Muscle layer of duodenum (tissue), 2 donors: ENCODE measurements around the gene ZNF614.
"Not testable (repeated sequence)": the region's sequence is repeated elsewhere in the genome, so short reads cannot be mapped to it uniquely, and the experiment has no call there.

ENCODE experiments used
- H3K27ac ChIP-seq: one replicate; pipeline ENCODE4 v1.7.0; 2013; ENCODE audit warnings: mild to moderate bottlenecking, low read length
- H3K27me3 ChIP-seq: one replicate; pipeline ENCODE4 v1.7.0; 2013; ENCODE audit warnings: low read depth, mild to moderate bottlenecking, control low read depth, low read length
- H3K36me3 ChIP-seq, 2 donors: one replicate each; pipeline ENCODE4 v1.7.0; 2013; ENCODE audit warnings: low read length in 2 of 2, control low read depth in 1 of 2, mild to moderate bottlenecking in 1 of 2; ENCODE audit not compliant: insufficient read depth in 2 of 2, control insufficient read depth in 1 of 2
- H3K4me1 ChIP-seq, 2 donors: one replicate each; pipeline ENCODE4 v1.7.0; 2013; ENCODE audit warnings: low read length in 2 of 2, mild to moderate bottlenecking in 2 of 2, control low read depth in 1 of 2, moderate library complexity in 1 of 2; ENCODE audit not compliant: insufficient read depth in 2 of 2, control insufficient read depth in 1 of 2
- H3K4me3 ChIP-seq, 2 donors: one replicate each; pipeline ENCODE4 v1.7.0; 2013; ENCODE audit warnings: low read length in 2 of 2, low read depth in 1 of 2, mild to moderate bottlenecking in 1 of 2
- H3K9me3 ChIP-seq, 2 donors: one replicate each; pipeline ENCODE4 v1.7.0; 2013; ENCODE audit warnings: low read length in 2 of 2, control low read depth in 1 of 2, mild to moderate bottlenecking in 1 of 2; ENCODE audit not compliant: control insufficient read depth in 1 of 2
- donor health status: healthy.

ZNF614 gene

DNA sequence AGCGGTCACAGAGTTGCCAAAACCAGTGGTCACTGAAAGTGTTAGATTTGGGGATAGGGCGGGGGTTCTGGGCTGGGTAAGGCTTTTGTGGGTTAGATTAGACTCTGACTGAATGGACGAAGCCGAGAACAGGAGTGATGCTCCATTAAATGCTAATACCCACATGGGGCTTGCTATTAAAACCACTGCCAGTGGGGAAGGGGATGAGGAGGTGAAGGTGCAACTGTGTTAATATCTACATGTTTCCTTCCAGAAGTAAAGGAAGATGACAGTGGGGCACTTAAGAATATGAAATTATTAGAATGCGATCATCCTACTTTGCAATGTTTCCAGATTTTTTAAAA lies 573 bp upstream of the ZNF614 start:
- H3K9me3 ChIP-seq: peaks cover 21 to 30% of the 10 kb centered on the region in 2 donors

DNA sequence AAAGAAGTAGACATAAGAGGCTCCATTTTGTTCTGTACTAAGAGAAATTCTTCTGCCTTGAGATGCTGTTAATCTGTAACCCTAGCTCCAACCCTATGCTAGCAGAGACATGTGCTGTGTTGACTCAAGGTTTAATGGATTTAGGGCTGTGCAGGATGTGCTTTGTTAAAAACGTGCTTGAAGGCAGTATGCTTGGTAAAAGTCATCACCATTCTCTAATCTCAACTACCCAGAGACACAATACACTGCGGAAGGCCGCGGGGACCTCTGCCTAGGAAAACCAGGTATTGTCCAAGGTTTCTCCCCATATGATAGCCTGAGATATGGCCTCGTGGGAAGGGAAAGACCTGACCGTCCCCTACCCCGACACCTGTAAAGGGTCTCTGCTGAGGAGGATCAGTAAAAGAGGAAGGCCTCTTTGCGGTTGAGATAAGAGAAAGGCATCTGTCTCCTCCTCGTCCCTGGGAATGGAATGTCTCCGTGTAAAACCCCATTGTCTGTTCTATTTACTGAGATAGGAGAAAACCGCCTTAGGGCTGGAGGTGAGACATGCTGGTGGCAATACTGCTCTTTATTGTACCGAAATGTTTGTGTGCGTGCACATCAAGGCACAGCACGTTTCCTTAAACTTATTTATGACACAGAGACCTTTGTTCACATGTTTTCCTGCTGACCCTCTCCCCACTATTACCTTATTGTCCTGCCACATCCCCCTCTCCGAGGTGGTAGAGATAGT lies 1.8 kb downstream of the ZNF614 start:
- not testable (repeated sequence) for H3K27me3 ChIP-seq, H3K4me1 ChIP-seq, H3K27ac ChIP-seq
- peaks cover 15 to 27% of the 10 kb centered on the region in 2 donors for H3K9me3 ChIP-seq
- peak overlapping the region in 1 of 2 donors; percentile 76 for H3K4me3 ChIP-seq
- peaks cover 16 to 45% of the 10 kb centered on the region in 2 donors for H3K36me3 ChIP-seq

More for the DNA sequence above, 573 bp upstream of the ZNF614 start:
- peak overlapping the region; percentile 92 for H3K27ac ChIP-seq
- H3K4me3 ChIP-seq: peak overlapping the region; percentile 76 to 93
- peaks cover 9 to 38% of the 10 kb centered on the region in 2 donors for H3K36me3 ChIP-seq
- peaks cover 0 to 7% of the 10 kb centered on the region in 2 donors for H3K4me1 ChIP-seq
- no peaks in the 10 kb centered on the region for H3K27me3 ChIP-seq

DNA sequence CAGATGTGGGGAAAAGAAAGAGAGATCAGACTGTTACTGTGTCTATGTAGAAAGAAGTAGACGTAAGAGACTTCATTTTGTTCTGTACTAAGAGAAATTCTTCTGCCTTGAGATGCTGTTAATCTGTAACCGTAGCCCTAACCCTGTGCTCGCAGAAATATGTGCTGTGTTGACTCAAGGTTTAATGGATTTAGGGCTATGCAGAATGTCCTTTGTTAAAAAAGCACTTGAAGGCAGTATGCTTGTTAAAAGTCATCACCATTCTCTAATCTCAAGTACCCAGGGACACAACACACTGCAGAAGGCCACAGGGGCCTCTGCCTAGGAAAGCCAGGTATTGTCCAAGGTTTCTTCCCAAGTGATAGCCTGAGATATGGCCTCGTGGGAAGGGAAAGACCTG lies 3.7 kb downstream of the ZNF614 start:
- not testable (repeated sequence) for H3K27ac ChIP-seq, H3K27me3 ChIP-seq, H3K4me1 ChIP-seq
- Histone ChIP-seq H3K4me3 (peak overlapping the region in 1 of 2 donors; percentile 15), H3K9me3 (peaks cover 32 to 41% of the 10 kb centered on the region in 2 donors), H3K36me3 (peaks cover 31 to 63% of the 10 kb centered on the region in 2 donors)

DNA sequence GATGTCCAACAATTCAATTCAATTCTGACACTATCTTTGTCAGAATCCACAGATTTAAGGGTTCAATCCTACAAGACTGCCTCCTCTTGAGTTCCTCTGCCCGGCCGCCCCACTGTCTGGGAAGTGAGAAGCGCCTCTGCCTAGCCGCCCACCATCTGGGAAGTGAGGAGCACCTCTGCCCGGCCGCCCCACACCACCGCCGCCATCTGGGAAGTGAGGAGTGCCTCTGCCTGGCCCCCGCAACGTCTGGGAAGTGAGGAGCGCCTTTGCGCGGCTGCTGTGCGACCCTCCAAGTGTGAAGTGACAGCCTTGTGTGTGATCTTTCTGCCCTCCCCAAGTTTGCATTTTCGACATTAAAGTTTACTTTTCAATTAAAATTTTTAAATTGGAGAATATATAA lies 6.0 kb downstream of the ZNF614 start:
- Histone ChIP-seq H3K36me3 (peaks cover 40 to 86% of the 10 kb centered on the region in 2 donors), H3K9me3 (peaks cover 44 to 58% of the 10 kb centered on the region in 2 donors), H3K27me3 (no peaks in the 10 kb centered on the region), H3K4me1 (peaks cover 0 to 4% of the 10 kb centered on the region in 2 donors), H3K27ac (no peak overlapping the region), H3K4me3 (peak overlapping the region in 1 of 2 donors; percentile 48)

DNA sequence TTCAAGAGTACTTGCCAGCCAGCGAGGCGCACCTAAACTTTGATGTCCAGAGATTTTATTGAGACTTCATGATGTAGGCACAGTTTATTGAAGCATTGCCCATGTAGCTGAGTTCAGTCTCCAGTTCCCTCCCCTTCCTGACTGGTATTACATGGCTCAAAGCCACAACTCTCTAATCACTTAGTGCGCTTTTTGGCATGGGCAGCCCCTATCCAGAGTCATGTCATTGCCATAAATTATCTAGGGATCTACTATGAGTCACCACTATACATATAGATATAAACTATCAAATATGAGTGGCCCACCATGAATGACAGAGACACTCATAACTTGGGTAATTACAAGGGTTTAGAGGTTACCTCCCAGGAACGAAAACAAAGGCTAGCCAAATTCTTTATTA lies 7.7 kb downstream of the ZNF614 start:
- peaks cover 58 to 75% of the 10 kb centered on the region in 2 donors for H3K9me3 ChIP-seq
- no peak overlapping the region for H3K27ac ChIP-seq
- H3K4me3 ChIP-seq: peak overlapping the region; percentile 3 to 48
- no peaks in the 10 kb centered on the region for H3K27me3 ChIP-seq
- H3K4me1 ChIP-seq: no peaks in the 10 kb centered on the region
- H3K36me3 ChIP-seq: peaks cover 53 to 97% of the 10 kb centered on the region in 2 donors

DNA sequence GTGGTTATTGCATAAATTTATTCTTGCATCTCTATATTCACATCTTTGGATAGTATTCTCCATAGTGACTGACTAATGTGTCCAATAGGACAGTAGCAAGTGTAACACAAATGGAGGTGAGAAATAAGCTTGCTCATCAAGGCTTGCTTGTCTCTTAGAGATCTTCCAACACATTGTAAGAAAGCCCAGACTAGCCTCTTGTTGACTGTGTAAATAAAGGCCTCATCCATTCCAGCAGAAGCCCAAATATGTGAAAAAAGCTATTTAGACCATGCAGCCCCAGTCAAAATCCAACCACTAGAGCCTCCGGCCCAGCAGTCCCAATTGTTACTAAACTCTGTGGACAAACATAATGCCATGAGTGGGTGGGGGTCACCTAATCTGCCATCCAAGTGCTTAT lies 17.5 kb downstream of the ZNF614 start:
- no peaks in the 10 kb centered on the region for H3K4me1 ChIP-seq
- peaks cover 0 to 20% of the 10 kb centered on the region in 2 donors for H3K9me3 ChIP-seq
- H3K36me3 ChIP-seq: peaks cover 5 to 32% of the 10 kb centered on the region in 2 donors
- no peaks in the 10 kb centered on the region for H3K27me3 ChIP-seq
- no peak overlapping the region for H3K27ac ChIP-seq
- no peak overlapping the region for H3K4me3 ChIP-seq

DNA sequence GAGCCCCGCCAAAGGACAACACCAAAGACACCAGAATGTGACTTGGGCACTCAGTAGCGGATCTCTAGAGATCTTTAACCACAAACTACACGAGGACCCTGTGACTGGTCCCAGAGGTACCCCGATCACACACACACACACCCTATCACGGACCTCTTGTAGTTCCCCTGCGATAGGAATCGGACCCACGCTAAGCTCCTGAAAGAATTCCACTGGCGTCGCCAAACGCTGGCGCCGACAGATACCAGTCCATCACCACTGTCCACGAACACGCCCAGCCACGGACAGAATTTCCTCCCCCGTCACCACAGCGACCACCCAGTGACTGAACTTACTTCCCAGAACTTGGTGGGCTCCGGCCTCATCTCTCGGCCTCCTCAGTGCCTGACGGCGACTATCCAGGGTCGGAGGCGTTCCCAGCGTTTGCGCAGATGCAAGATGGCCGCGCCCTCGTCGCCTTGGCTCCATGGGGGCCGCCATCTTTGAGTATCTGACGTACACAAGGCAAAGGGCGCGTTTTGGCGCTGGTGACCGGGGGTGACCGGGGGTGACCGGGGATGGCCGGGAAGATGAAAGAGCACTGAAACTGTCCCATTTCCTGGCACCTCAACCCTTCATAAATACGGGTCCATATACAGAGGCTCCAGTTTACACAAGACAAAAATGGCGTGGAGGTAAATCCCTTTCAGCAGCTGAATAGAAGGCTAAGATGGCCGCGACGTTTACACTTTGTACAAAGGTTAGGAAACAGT lies 20.2 kb downstream of the ZNF614 start, which contains the start of gene ZNF615:
Gene ZNF615, minus strand, starts transcription at position 406 of the 752 bp plus-strand sequence. CDS start 4,500 bp downstream, outside the sequence.
- H3K4me1 ChIP-seq: no peaks in the 10 kb centered on the region
- peaks cover 0 to 28% of the 10 kb centered on the region in 2 donors for H3K36me3 ChIP-seq
- peak within 1 kb of the TSS; percentile 77 to 99 for H3K4me3 ChIP-seq
- peaks cover 0 to 10% of the 10 kb centered on the region in 2 donors for H3K9me3 ChIP-seq
- peak within 1 kb of the TSS; percentile 89 for H3K27ac ChIP-seq
- no peaks in the 10 kb centered on the region for H3K27me3 ChIP-seq

DNA sequence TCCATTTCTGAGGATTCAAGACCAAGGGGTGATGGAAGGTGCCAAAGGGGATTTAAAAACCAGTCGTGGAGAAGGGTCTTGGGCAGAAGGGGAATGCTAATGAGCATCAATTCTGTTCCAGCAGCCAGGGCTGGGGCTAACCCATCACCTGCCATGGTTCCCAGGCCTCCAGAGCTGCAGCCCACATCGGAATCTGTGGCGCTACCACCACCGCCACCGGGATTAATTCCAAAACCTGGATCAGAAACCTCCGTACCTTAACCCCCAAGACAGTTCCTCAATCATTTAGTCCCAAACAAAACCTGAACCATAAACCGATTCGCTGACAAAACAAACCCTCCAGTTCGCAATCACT lies 20.8 kb downstream of the ZNF614 start:
- Histone ChIP-seq H3K27ac (peak overlapping the region; percentile 89), H3K9me3 (peaks cover 0 to 7% of the 10 kb centered on the region in 2 donors), H3K27me3 (no peaks in the 10 kb centered on the region), H3K4me3 (peak overlapping the region; percentile 77 to 99), H3K36me3 (peaks cover under 1 to 25% of the 10 kb centered on the region in 2 donors), H3K4me1 (no peaks in the 10 kb centered on the region)

DNA sequence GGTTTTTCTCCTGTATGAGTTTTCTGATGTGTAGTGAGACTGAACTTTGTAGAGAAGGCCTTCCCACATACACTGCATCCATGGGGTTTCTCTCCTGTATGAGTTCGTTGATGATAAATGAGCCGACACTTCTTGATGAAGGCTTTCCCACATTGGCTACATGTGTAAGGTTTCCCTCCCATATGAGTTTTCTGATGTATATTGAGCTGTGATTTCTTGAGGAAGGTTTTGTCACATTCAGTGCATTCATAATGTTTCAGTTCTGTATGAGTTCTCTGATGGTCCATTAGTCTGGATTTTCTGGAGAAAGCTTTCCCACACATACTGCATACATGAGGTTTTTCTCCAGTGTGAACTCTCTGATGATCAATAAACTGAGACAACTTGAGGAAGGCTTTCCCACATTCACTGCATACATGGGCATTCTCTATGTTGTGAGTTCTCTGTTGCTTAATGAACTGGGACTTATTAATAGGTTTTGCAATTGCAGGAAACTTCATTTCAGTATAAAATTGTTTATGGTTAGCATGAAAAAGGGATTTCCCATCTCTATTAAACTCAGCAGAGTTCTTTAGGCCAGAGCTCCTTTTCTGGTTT lies 34.0 kb downstream of the ZNF614 start:
- peak overlapping the region; percentile 22 to 61 for H3K4me3 ChIP-seq
- H3K27ac ChIP-seq: no peak overlapping the region
- H3K4me1 ChIP-seq: no peaks in the 10 kb centered on the region
- peaks cover 32 to 77% of the 10 kb centered on the region in 2 donors for H3K36me3 ChIP-seq
- H3K27me3 ChIP-seq: no peaks in the 10 kb centered on the region
- peaks cover 60 to 84% of the 10 kb centered on the region in 2 donors for H3K9me3 ChIP-seq

DNA sequence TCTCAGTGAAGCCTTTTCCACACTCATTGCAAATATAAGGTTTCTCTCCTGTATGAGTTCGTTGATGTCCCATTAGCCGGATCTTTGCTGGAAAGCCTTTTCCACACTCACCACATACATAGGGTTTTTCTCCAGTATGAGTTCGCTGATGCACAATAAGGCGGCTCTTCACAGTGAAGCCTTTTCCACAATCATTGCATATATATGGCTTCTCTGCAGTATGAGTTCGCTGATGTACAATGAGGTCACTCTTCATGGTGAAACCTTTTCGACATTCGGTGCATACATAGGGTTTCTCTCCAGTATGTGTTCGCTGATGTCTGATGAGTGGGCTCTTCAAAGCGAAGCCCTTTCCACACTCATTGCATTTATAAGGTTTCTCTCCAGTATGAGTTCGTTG lies 34.8 kb downstream of the ZNF614 start:
- Histone ChIP-seq H3K4me1 (no peaks in the 10 kb centered on the region), H3K36me3 (peaks cover 32 to 70% of the 10 kb centered on the region in 2 donors), H3K27me3 (no peaks in the 10 kb centered on the region), H3K4me3 (peak overlapping the region; percentile 22 to 61), H3K9me3 (peaks cover 64 to 85% of the 10 kb centered on the region in 2 donors), H3K27ac (no peak overlapping the region)
